CD4-positive, CD25-positive, alpha-beta regulatory T cell (primary cell): ENCODE measurements around the gene CDH13. TPM values are rescaled to one million over a fixed set of nuclear protein-coding genes. Genes with fewer than 3 reads are reported as not detected.

ENCODE experiments used
- ATAC-seq, 2 donors: fragments of 150-1000 bp; cut with Tn5 transposase; one replicate each; pipeline ENCODE4 v1.10.0; 2021; ENCODE audit warnings: low read depth in 2 of 2, moderate number of reproducible peaks in 2 of 2, moderate library complexity in 1 of 2
- DNase-seq, 3 donors: peaks; one replicate each; pipeline versions ENCODE4 v3.0.0 to v3.0.0-alpha.2; 2012 to 2022; ENCODE audit warnings: mixed read lengths in 1 of 3
- H3K27ac ChIP-seq: one replicate; pipeline ENCODE4 v1.7.0; 2013; ENCODE audit warnings: mild to moderate bottlenecking, low read length; ENCODE audit not compliant: insufficient read depth, poor library complexity, severe bottlenecking
- H3K27me3 ChIP-seq: one replicate; pipeline ENCODE4 v1.7.0; 2013; ENCODE audit warnings: low read length; ENCODE audit not compliant: control insufficient read depth, insufficient read depth
- H3K36me3 ChIP-seq: one replicate; pipeline ENCODE4 v1.7.0; 2013; ENCODE audit warnings: mild to moderate bottlenecking, low read length, moderate library complexity; ENCODE audit not compliant: control insufficient read depth, insufficient read depth
- H3K4me1 ChIP-seq: 2 replicates; pipeline ENCODE4 v1.7.0; 2013; ENCODE audit warnings: mild to moderate bottlenecking, low read length; ENCODE audit not compliant: insufficient read depth, control insufficient read depth, poor library complexity, severe bottlenecking
- H3K4me3 ChIP-seq: one replicate; pipeline ENCODE4 v1.7.0; 2013; ENCODE audit warnings: low read depth, mild to moderate bottlenecking, low read length, moderate library complexity
- H3K9me3 ChIP-seq, 2 experiments: 1 replicate in 1 of 2; 2 replicates in 1 of 2; pipeline ENCODE4 v1.7.0; 2013; ENCODE audit warnings: low read length in 2 of 2, mild to moderate bottlenecking in 1 of 2, moderate library complexity in 1 of 2; ENCODE audit not compliant: control insufficient read depth in 2 of 2
- H3K27ac Mint-ChIP-seq, 3 donors: one replicate each; pipeline ENCODE4 v1.8.0; 2020 to 2022; ENCODE audit warnings: mild to moderate bottlenecking in 3 of 3, mixed read lengths in 3 of 3, moderate library complexity in 2 of 3
- H3K27me3 Mint-ChIP-seq: one replicate; pipeline ENCODE4 v1.8.0; 2022; ENCODE audit warnings: mild to moderate bottlenecking, mixed read lengths
- H3K36me3 Mint-ChIP-seq: one replicate; pipeline ENCODE4 v1.8.0; 2020; ENCODE audit warnings: mixed read lengths
- H3K4me1 Mint-ChIP-seq, 4 donors: one replicate each; pipeline ENCODE4 v1.8.0; 2020 to 2022; ENCODE audit warnings: mixed read lengths in 4 of 4, mild to moderate bottlenecking in 1 of 4
- H3K4me3 Mint-ChIP-seq, 4 donors: one replicate each; pipeline ENCODE4 v1.8.0; 2020 to 2022; ENCODE audit warnings: mild to moderate bottlenecking in 4 of 4, mixed read lengths in 4 of 4, moderate library complexity in 3 of 4
- H3K9me3 Mint-ChIP-seq, 7 donors: one replicate each; pipeline ENCODE4 v1.8.0; 2020 to 2022; ENCODE audit warnings: mixed read lengths in 7 of 7, mild to moderate bottlenecking in 3 of 7, moderate library complexity in 2 of 7
- polyA plus RNA-seq, 4 donors: library from polyadenylated mRNA; unstranded; fragments of 300-500 nt; fragmentation: Illumina TruSeq; gene quantifications; one replicate each; pipeline ENCODE4 v1.2.3, GENCODE V29; 2021
- total RNA-seq: library from RNA; stranded (reverse); gene quantifications from one replicate; pipeline ENCODE4 v1.2.3, GENCODE V29; 2022

Gene CDH13
- total and polyA plus RNA-seq, 5 donors from 2014 or later, result not detected

GRCh38 chr16:83810901-83811300, 1184.1 kb downstream of the CDH13 start:
- Mint-ChIP-seq H3K4me3 (peak overlapping the region; percentile 26 to 99 (median 57)), H3K36me3 (peaks cover 30% of the 10 kb centered on the region), H3K27ac (no peak overlapping the region), H3K9me3 (peaks cover 0 to 1% (median 0%) of the 10 kb centered on the region in 7 donors), H3K27me3 (peaks cover 9% of the 10 kb centered on the region), H3K4me1 (peaks cover 0 to 47% (median 35%) of the 10 kb centered on the region in 4 donors)
- peaks cover 21% of the 10 kb centered on the region for H3K4me1 ChIP-seq
- ATAC-seq (no peak), DNase-seq (no peak)
- no peak overlapping the region for H3K27ac ChIP-seq
- peaks cover 30% of the 10 kb centered on the region for H3K36me3 ChIP-seq
- no peak overlapping the region for H3K4me3 ChIP-seq
- no peaks in the 10 kb centered on the region for H3K9me3 ChIP-seq
- H3K27me3 ChIP-seq, result no peaks in the 10 kb centered on the region

- Histone ChIP-seq H3K27me3 (no peaks in the 10 kb centered on the region), H3K36me3 (peaks cover 30% of the 10 kb centered on the region), H3K27ac (no peak overlapping the region), H3K9me3 (no peaks in the 10 kb centered on the region), H3K4me1 (peaks cover 9% of the 10 kb centered on the region), H3K4me3 (no peak overlapping the region)
- H3K4me3 Mint-ChIP-seq, result no peak overlapping the region
- H3K27me3 Mint-ChIP-seq, result peaks cover 5% of the 10 kb centered on the region
- DNase-seq, result no peak
- no peak for ATAC-seq
- no peaks in the 10 kb centered on the region for H3K9me3 Mint-ChIP-seq
- H3K4me1 Mint-ChIP-seq, result peaks cover 0 to 26% (median 17%) of the 10 kb centered on the region in 4 donors
- peaks cover 28% of the 10 kb centered on the region for H3K36me3 Mint-ChIP-seq
- no peak overlapping the region for H3K27ac Mint-ChIP-seq
Observed at GRCh38 chr16:83813823-83814658, 1187.3 kb downstream of the CDH13 start.

- Mint-ChIP-seq H3K27ac (peak overlapping the region in 1 of 3 donors; percentile 87), H3K4me1 (peaks cover 0 to 20% (median 13%) of the 10 kb centered on the region in 4 donors), H3K36me3 (peaks cover 25% of the 10 kb centered on the region), H3K9me3 (no peaks in the 10 kb centered on the region), H3K27me3 (peaks cover 5% of the 10 kb centered on the region), H3K4me3 (no peak overlapping the region)
- Histone ChIP-seq H3K4me3 (no peak overlapping the region), H3K9me3 (no peaks in the 10 kb centered on the region), H3K27ac (no peak overlapping the region), H3K4me1 (peaks cover 7% of the 10 kb centered on the region), H3K36me3 (peaks cover 30% of the 10 kb centered on the region), H3K27me3 (no peaks in the 10 kb centered on the region)
- DNase-seq (no peak), ATAC-seq (no peak)
Observed at GRCh38 chr16:83814659-83814985, 1187.9 kb downstream of the CDH13 start.

GRCh38 chr16:83817022-83817421, 1190.3 kb downstream of the CDH13 start:
- DNase-seq (no peak), ATAC-seq (no peak)
- Histone ChIP-seq H3K9me3 (no peaks in the 10 kb centered on the region), H3K27me3 (no peaks in the 10 kb centered on the region), H3K4me1 (no peaks in the 10 kb centered on the region), H3K36me3 (peaks cover 13% of the 10 kb centered on the region), H3K4me3 (no peak overlapping the region), H3K27ac (no peak overlapping the region)
- Mint-ChIP-seq H3K4me3 (no peak overlapping the region), H3K4me1 (no peaks in the 10 kb centered on the region), H3K36me3 (peaks cover 11% of the 10 kb centered on the region), H3K27me3 (no peaks in the 10 kb centered on the region), H3K9me3 (no peaks in the 10 kb centered on the region), H3K27ac (no peak overlapping the region)

GRCh38 chr16:83818276-83818675, 1191.5 kb downstream of the CDH13 start:
- Histone ChIP-seq H3K4me3 (no peak overlapping the region), H3K9me3 (no peaks in the 10 kb centered on the region), H3K4me1 (no peaks in the 10 kb centered on the region), H3K36me3 (peaks cover 2% of the 10 kb centered on the region), H3K27ac (no peak overlapping the region), H3K27me3 (no peaks in the 10 kb centered on the region)
- DNase-seq (no peak), ATAC-seq (no peak)
- no peaks in the 10 kb centered on the region for H3K4me1 Mint-ChIP-seq
- no peak overlapping the region for H3K27ac Mint-ChIP-seq
- H3K27me3 Mint-ChIP-seq, result peaks cover 4% of the 10 kb centered on the region
- H3K9me3 Mint-ChIP-seq, result no peaks in the 10 kb centered on the region
- H3K4me3 Mint-ChIP-seq, result no peak overlapping the region
- no peaks in the 10 kb centered on the region for H3K36me3 Mint-ChIP-seq

GRCh38 chr16:83819361-83819760, 1192.6 kb downstream of the CDH13 start:
- Histone ChIP-seq H3K27ac (no peak overlapping the region), H3K4me3 (no peak overlapping the region), H3K27me3 (no peaks in the 10 kb centered on the region), H3K4me1 (no peaks in the 10 kb centered on the region), H3K9me3 (no peaks in the 10 kb centered on the region), H3K36me3 (no peaks in the 10 kb centered on the region)
- no peaks in the 10 kb centered on the region for H3K36me3 Mint-ChIP-seq
- no peaks in the 10 kb centered on the region for H3K9me3 Mint-ChIP-seq
- H3K4me3 Mint-ChIP-seq, result no peak overlapping the region
- H3K27ac Mint-ChIP-seq, result no peak overlapping the region
- no peaks in the 10 kb centered on the region for H3K4me1 Mint-ChIP-seq
- peaks cover 4% of the 10 kb centered on the region for H3K27me3 Mint-ChIP-seq
- DNase-seq, result no peak
- no peak for ATAC-seq

GRCh38 chr16:83826146-83826913, 1199.6 kb downstream of the CDH13 start:
- peaks cover 4% of the 10 kb centered on the region for H3K27me3 Mint-ChIP-seq
- no peaks in the 10 kb centered on the region for H3K36me3 ChIP-seq
- ATAC-seq (peak; percentile 83 to 88), DNase-seq (peak; percentile 54 to 69 (median 69))
- H3K4me1 Mint-ChIP-seq, result peaks cover 0 to 6% (median 2%) of the 10 kb centered on the region in 4 donors
- peak overlapping the region in 1 of 3 donors; percentile 41 for H3K27ac Mint-ChIP-seq
- no peak overlapping the region for H3K4me3 ChIP-seq
- H3K4me1 ChIP-seq, result no peaks in the 10 kb centered on the region
- peak overlapping the region in 1 of 4 donors; percentile 39 for H3K4me3 Mint-ChIP-seq
- H3K36me3 Mint-ChIP-seq, result no peaks in the 10 kb centered on the region
- H3K27me3 ChIP-seq, result no peaks in the 10 kb centered on the region
- H3K9me3 Mint-ChIP-seq, result peaks cover 0 to 1% (median 0%) of the 10 kb centered on the region in 7 donors
- H3K9me3 ChIP-seq, result no peaks in the 10 kb centered on the region
- no peak overlapping the region for H3K27ac ChIP-seq
